CD14-positive monocyte (primary cell): ENCODE results near the gene COQ9. TPM values are rescaled to one million over a fixed set of nuclear protein-coding genes. Genes with fewer than 3 reads are reported as not detected.

Experiments
- DNase-seq, 3 donors: peaks; one replicate each; pipeline ENCODE4 v3.0.0-alpha.2; 2011 to 2022
- H2AFZ ChIP-seq: 2 replicates; pipeline ENCODE4 v1.6.0; 2012; ENCODE audit warnings: mild to moderate bottlenecking, low read depth, low read length, inconsistent platforms; ENCODE audit not compliant: insufficient read depth, poor library complexity, severe bottlenecking
- H3K27ac ChIP-seq, 2 donors: 1 replicate in 1 of 2; 2 replicates in 1 of 2; pipeline ENCODE4 v1.5.1; 2012 to 2013; ENCODE audit warnings: low read length in 2 of 2, control low read depth in 1 of 2, inconsistent platforms in 1 of 2, low read depth in 1 of 2, mild to moderate bottlenecking in 1 of 2
- H3K27me3 ChIP-seq, 2 donors: one replicate each; pipeline versions ENCODE4 v1.6.0 to v1.6.1; 2011 to 2013; ENCODE audit warnings: low read length in 2 of 2; ENCODE audit not compliant: control insufficient read depth in 2 of 2, insufficient read depth in 2 of 2
- H3K36me3 ChIP-seq, 2 donors: replicated peaks in 1 of 2; 1 replicate in 1 of 2; 2 replicates in 1 of 2; pipeline versions ENCODE4 v1.5.1 to v1.6.1; 2012 to 2013; ENCODE audit warnings: low read length in 2 of 2, control low read depth in 1 of 2, inconsistent platforms in 1 of 2, mild to moderate bottlenecking in 1 of 2; ENCODE audit not compliant: insufficient read depth in 2 of 2, control insufficient read depth in 1 of 2
- H3K4me1 ChIP-seq, 2 donors: 1 replicate in 1 of 2; 2 replicates in 1 of 2; pipeline versions ENCODE4 v1.5.1 to v1.6.1; 2012 to 2013; ENCODE audit warnings: low read length in 2 of 2, control low read depth in 1 of 2, inconsistent platforms in 1 of 2, mild to moderate bottlenecking in 1 of 2, moderate library complexity in 1 of 2; ENCODE audit not compliant: insufficient read depth in 2 of 2, control insufficient read depth in 1 of 2
- H3K4me2 ChIP-seq: replicated peaks from 2 replicates; pipeline ENCODE3; 2012; ENCODE audit warnings: low read length, moderate library complexity, mild to moderate bottlenecking; ENCODE audit not compliant: poor library complexity, severe bottlenecking; ENCODE audit errors: extremely low read depth
- H3K4me3 ChIP-seq, 3 experiments: fragments of 200-600 bp in 1 of 3; sonication (generic) in 1 of 3; replicated peaks in 1 of 3; 1 replicate in 2 of 3; 2 replicates in 1 of 3; pipeline ENCODE4 v1.5.1; 2011 to 2013; ENCODE audit warnings: low read length in 3 of 3, mild to moderate bottlenecking in 3 of 3, control low read depth in 2 of 3, low read depth in 2 of 3, inconsistent platforms in 1 of 3, moderate library complexity in 1 of 3
- H3K79me2 ChIP-seq: 2 replicates; pipeline ENCODE4 v1.6.0; 2012; ENCODE audit warnings: mild to moderate bottlenecking, control low read depth, inconsistent platforms, low read length, moderate library complexity; ENCODE audit not compliant: insufficient read depth
- H3K9ac ChIP-seq: 2 replicates; pipeline ENCODE4 v1.6.0; 2017; ENCODE audit warnings: low read length, mild to moderate bottlenecking; ENCODE audit not compliant: insufficient read depth, poor library complexity, severe bottlenecking
- H3K9me3 ChIP-seq, 2 donors: replicated peaks in 1 of 2; 1 replicate in 1 of 2; 2 replicates in 1 of 2; pipeline versions ENCODE4 v1.5.1 to v1.6.1; 2012 to 2013; ENCODE audit warnings: low read length in 2 of 2, control low read depth in 1 of 2; ENCODE audit not compliant: control insufficient read depth in 1 of 2, insufficient read depth in 1 of 2
- H4K20me1 ChIP-seq: 2 replicates; pipeline ENCODE4 v1.6.0; 2012; ENCODE audit warnings: mild to moderate bottlenecking, low read length, control low read depth, moderate library complexity; ENCODE audit not compliant: insufficient read depth
- H3K27ac Mint-ChIP-seq, 7 donors: one replicate each; pipeline ENCODE4 v1.8.0; 2020; ENCODE audit warnings: mild to moderate bottlenecking in 7 of 7, mixed read lengths in 7 of 7, moderate library complexity in 6 of 7, inconsistent platforms in 2 of 7
- H3K27me3 Mint-ChIP-seq, 3 donors: one replicate each; pipeline ENCODE4 v1.8.0; 2021 to 2022; ENCODE audit warnings: low read depth in 3 of 3, mild to moderate bottlenecking in 3 of 3, mixed read lengths in 3 of 3, moderate library complexity in 3 of 3, inconsistent platforms in 1 of 3
- H3K36me3 Mint-ChIP-seq, 2 donors: one replicate each; pipeline ENCODE4 v1.8.0; 2020; ENCODE audit warnings: mixed read lengths in 2 of 2, inconsistent platforms in 1 of 2, mild to moderate bottlenecking in 1 of 2
- H3K4me1 Mint-ChIP-seq: one replicate; pipeline ENCODE4 v1.8.0; 2020; ENCODE audit warnings: mild to moderate bottlenecking, mixed read lengths
- H3K4me3 Mint-ChIP-seq, 2 donors: one replicate each; pipeline ENCODE4 v1.8.0; 2020; ENCODE audit warnings: mild to moderate bottlenecking in 2 of 2, mixed read lengths in 2 of 2, moderate library complexity in 1 of 2
- H3K9me3 Mint-ChIP-seq, 7 donors: one replicate each; pipeline ENCODE4 v1.8.0; 2020 to 2022; ENCODE audit warnings: mixed read lengths in 7 of 7, mild to moderate bottlenecking in 6 of 7, moderate library complexity in 6 of 7, inconsistent platforms in 2 of 7
- CTCF ChIP-seq: fragments of 200-600 bp; IDR thresholded peaks from one replicate; pipeline ENCODE4 v1.8.0; 2022; ENCODE audit warnings: antibody characterized with exemption, mild to moderate bottlenecking
- WGBS: methylation state at CpG from one replicate; pipeline ENCODE4 v1.1.5; 2013; ENCODE audit warnings: missing lambda C conversion rate; ENCODE audit not compliant: insufficient coverage; 5-methylcytosine and 5-hydroxymethylcytosine counted together
- intact Hi-C, 2 donors: fragments of 100-400 bp; cut with micrococcal nuclease; formaldehyde crosslinking; loops; one replicate each; pipeline versions ENCODE4 v1.15.0 to v1.15.1; 2023
- polyA plus RNA-seq, 3 donors: library from polyadenylated mRNA; depleted of rRNA in 1 of 3; unstranded in 2 of 3; stranded (reverse) in 1 of 3; fragments of 300-500 nt in 2 of 3; fragments of >200 nt in 1 of 3; fragmentation: Illumina TruSeq in 2 of 3; gene quantifications; 1 replicate in 2 of 3; 2 replicates in 1 of 3; pipeline ENCODE4 v1.2.3, GENCODE V29; 2012 to 2021

COQ9 gene
- polyA plus RNA-seq, 3 donors, result 32.7 to 47.8 (median 38.4) TPM

GRCh38 chr16:57505169-57505568 lies 57.9 kb downstream of the COQ9 start:
- no peaks in the 10 kb centered on the region for H3K36me3 ChIP-seq
- no peak overlapping the region for H2AFZ ChIP-seq
- H3K9ac ChIP-seq, result no peak overlapping the region
- no peaks in the 10 kb centered on the region for H3K27me3 ChIP-seq
- H3K4me2 ChIP-seq, result no peak overlapping the region
- WGBS, result 87% methylated on average over 4 of the region's 6 CpGs
- no peaks in the 10 kb centered on the region for H4K20me1 ChIP-seq
- TF ChIP-seq CTCF, result no peak
- Mint-ChIP-seq H3K36me3 (no peaks in the 10 kb centered on the region), H3K27ac (no peak overlapping the region), H3K4me3 (no peak overlapping the region), H3K27me3 (peaks cover 3 to 5% (median 3%) of the 10 kb centered on the region in 3 donors), H3K9me3 (no peaks in the 10 kb centered on the region), H3K4me1 (no peaks in the 10 kb centered on the region)
- DNase-seq, result no peak
- intact Hi-C loops, result no loop called here
- no peaks in the 10 kb centered on the region for H3K4me1 ChIP-seq
- no peaks in the 10 kb centered on the region for H3K9me3 ChIP-seq
- H3K4me3 ChIP-seq, result no peak overlapping the region
- H3K79me2 ChIP-seq, result no peaks in the 10 kb centered on the region
- no peak overlapping the region for H3K27ac ChIP-seq

- TF ChIP-seq CTCF, result no peak
- Histone ChIP-seq H3K79me2 (no peaks in the 10 kb centered on the region), H3K9ac (no peak overlapping the region), H2AFZ (no peak overlapping the region), H3K4me2 (no peak overlapping the region), H3K27ac (no peak overlapping the region), H3K27me3 (no peaks in the 10 kb centered on the region), H3K4me1 (no peaks in the 10 kb centered on the region), H3K4me3 (no peak overlapping the region), H3K36me3 (no peaks in the 10 kb centered on the region), H4K20me1 (no peaks in the 10 kb centered on the region), H3K9me3 (no peaks in the 10 kb centered on the region)
- no peak for DNase-seq
- H3K27ac Mint-ChIP-seq, result no peak overlapping the region
- no peak overlapping the region for H3K4me3 Mint-ChIP-seq
- H3K4me1 Mint-ChIP-seq, result no peaks in the 10 kb centered on the region
- H3K9me3 Mint-ChIP-seq, result no peaks in the 10 kb centered on the region
- peaks cover 3% of the 10 kb centered on the region in 3 donors for H3K27me3 Mint-ChIP-seq
- WGBS, result 77% methylated on average over 10 of the region's 13 CpGs
- intact Hi-C loops, result no loop called here
- H3K36me3 Mint-ChIP-seq, result no peaks in the 10 kb centered on the region
Measured at GRCh38 chr16:57507136-57508034, 60.1 kb downstream of the COQ9 start.
